Mucosa of rectum (tissue), 2 donors: ENCODE measurements around the gene TMEM14C.
"Not testable (repeated sequence)": the region's sequence is repeated elsewhere in the genome, so short reads cannot be mapped to it uniquely, and the experiment has no call there.

Experiments used
- H3K27ac ChIP-seq, 2 donors: one replicate each; pipeline ENCODE4 v1.7.0; 2013; ENCODE audit warnings: inconsistent platforms in 2 of 2, low read depth in 2 of 2, low read length in 2 of 2
- H3K27me3 ChIP-seq, 2 donors: one replicate each; pipeline ENCODE4 v1.7.0; 2013; ENCODE audit warnings: low read length in 2 of 2; ENCODE audit not compliant: control insufficient read depth in 2 of 2, insufficient read depth in 2 of 2
- H3K36me3 ChIP-seq, 2 donors: one replicate each; pipeline ENCODE4 v1.7.0; 2013; ENCODE audit warnings: low read length in 2 of 2; ENCODE audit not compliant: control insufficient read depth in 2 of 2, insufficient read depth in 2 of 2
- H3K4me1 ChIP-seq, 2 donors: one replicate each; pipeline ENCODE4 v1.7.0; 2013; ENCODE audit warnings: low read length in 2 of 2, mild to moderate bottlenecking in 1 of 2; ENCODE audit not compliant: control insufficient read depth in 2 of 2, insufficient read depth in 2 of 2
- H3K4me3 ChIP-seq, 2 donors: one replicate each; pipeline ENCODE4 v1.7.0; 2013; ENCODE audit warnings: low read length in 2 of 2
- H3K9ac ChIP-seq, 2 donors: one replicate each; pipeline ENCODE4 v1.7.0; 2013; ENCODE audit warnings: low read length in 2 of 2, low read depth in 1 of 2, mild to moderate bottlenecking in 1 of 2
- H3K9me3 ChIP-seq, 2 donors: one replicate each; pipeline ENCODE4 v1.7.0; 2013; ENCODE audit warnings: low read length in 2 of 2; ENCODE audit not compliant: control insufficient read depth in 2 of 2
- donor health status: healthy.
- donor health status: Normal muscosa, but diverticular disease.

The TMEM14C gene

DNA sequence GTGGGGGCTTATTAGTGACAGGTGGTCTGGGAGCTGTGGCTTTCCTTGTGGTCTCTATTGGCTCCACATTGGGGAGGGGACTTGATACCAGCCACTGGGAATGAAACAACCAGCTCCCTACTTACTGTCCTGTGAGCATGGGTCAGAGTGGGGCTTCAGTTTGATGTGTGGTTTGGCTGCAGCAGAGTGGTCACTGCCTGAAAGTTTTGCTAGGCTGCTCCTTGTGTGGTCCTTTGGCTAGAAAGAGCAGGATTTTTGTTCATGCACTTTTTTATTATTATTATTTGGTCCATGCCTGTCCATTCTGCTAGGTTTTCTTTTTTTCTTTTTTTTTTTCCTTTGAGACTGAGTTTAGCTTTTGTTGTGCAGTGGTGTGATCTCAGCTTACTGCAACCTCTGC, 17.2 kb downstream of the TMEM14C start:
- no peak overlapping the region for H3K4me3 ChIP-seq
- peaks cover 0 to 2% of the 10 kb centered on the region in 2 donors for H3K36me3 ChIP-seq
- H3K4me1 ChIP-seq: no peaks in the 10 kb centered on the region
- H3K27ac ChIP-seq: no peak overlapping the region
- no peaks in the 10 kb centered on the region for H3K9me3 ChIP-seq
- no peak overlapping the region for H3K9ac ChIP-seq
- no peaks in the 10 kb centered on the region for H3K27me3 ChIP-seq

DNA sequence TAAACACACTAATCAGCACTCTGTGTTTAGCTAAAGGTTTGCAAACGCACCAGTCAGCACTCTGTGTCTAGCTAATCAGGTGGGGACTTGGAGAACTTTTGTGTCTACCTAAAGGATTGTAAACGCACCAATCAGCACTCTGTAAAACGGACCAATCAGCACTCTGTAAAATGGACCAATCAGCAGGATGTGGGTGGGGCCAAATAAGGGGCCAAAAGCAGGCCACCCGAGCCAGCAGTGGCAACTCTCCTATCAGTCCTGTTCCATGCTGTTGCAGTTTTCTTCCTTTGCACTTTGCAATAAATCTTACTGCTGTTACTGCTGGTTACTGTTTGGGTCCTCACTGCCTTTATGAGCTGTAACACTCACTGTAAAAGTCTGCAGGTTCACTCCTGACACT, 18.8 kb downstream of the TMEM14C start:
- not testable (repeated sequence) for H3K36me3 ChIP-seq, H3K9ac ChIP-seq, H3K27me3 ChIP-seq, H3K27ac ChIP-seq, H3K4me1 ChIP-seq, H3K4me3 ChIP-seq, H3K9me3 ChIP-seq

DNA sequence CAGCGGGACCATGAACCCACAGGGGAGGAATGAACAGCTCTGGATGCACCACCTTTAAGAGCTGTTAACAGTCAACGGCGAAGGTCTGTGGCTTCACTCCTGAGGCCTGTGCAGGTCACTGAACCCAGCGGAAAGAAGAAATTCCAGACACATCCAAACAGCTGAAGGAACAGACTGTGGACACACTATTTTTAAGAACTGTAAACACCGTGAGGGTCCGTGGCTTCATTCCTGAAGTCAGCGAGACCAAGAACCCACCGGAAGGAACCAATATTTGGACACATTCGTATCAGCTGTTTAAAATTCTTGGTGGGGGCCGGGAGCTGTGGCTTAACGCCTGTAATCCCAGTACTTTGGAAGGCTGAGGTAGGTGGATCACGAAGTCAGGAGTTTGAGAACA, 19.4 kb downstream of the TMEM14C start:
- no peaks in the 10 kb centered on the region for H3K9me3 ChIP-seq
- H3K27me3 ChIP-seq: no peaks in the 10 kb centered on the region
- no peak overlapping the region for H3K27ac ChIP-seq
- no peak overlapping the region for H3K9ac ChIP-seq
- H3K4me3 ChIP-seq: no peak overlapping the region
- H3K4me1 ChIP-seq: peaks cover 0 to 4% of the 10 kb centered on the region in 2 donors
- peaks cover 0 to 2% of the 10 kb centered on the region in 2 donors for H3K36me3 ChIP-seq

DNA sequence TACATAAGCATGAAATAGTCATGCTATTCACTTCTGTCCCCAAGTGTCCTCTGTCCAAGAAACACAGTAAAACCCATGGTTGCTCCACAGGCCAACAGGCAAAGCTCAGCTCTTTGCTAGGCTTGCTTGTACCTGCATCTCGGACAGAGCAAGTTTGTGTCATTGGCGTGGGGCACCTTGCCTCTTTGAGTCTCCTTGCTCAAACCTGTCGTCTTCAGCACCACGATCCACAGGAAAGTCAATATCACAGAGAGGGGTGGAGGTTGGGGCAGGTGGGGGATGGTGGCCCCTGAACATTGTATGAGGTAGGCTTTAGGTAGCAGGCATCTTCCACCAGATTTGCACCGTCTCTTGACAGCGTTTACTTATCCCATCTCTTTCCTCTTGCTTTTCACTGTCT, 20.6 kb downstream of the TMEM14C start:
- Histone ChIP-seq H3K9me3 (no peaks in the 10 kb centered on the region), H3K27me3 (no peaks in the 10 kb centered on the region), H3K4me3 (no peak overlapping the region), H3K4me1 (peaks cover 5 to 6% of the 10 kb centered on the region in 2 donors), H3K36me3 (peaks cover 0 to 2% of the 10 kb centered on the region in 2 donors), H3K9ac (no peak overlapping the region), H3K27ac (no peak overlapping the region)

DNA sequence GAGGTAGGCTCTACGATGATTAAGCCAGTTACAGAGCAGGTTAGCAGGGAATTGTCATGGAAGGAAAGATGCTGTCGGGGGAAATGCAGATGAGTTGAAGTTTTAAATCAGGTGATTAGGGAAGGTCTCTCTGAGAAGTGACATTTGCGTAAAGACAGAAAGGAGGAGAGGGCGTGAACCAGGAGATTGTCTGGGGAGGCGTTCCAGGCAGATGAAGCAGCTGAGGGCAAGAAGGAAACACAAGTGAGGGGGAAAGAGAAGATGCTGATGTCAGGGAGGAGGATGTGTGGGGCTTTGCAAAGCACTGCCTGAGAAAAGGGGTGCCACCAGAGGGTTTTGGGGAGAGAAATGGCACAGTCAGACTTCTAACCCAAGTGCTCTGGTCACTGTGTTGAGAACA, 22.2 kb downstream of the TMEM14C start:
- Histone ChIP-seq H3K27me3 (no peaks in the 10 kb centered on the region), H3K27ac (no peak overlapping the region), H3K36me3 (peaks cover 5 to 10% of the 10 kb centered on the region in 2 donors), H3K9me3 (no peaks in the 10 kb centered on the region), H3K4me3 (no peak overlapping the region), H3K9ac (no peak overlapping the region), H3K4me1 (peaks cover 10 to 13% of the 10 kb centered on the region in 2 donors)

DNA sequence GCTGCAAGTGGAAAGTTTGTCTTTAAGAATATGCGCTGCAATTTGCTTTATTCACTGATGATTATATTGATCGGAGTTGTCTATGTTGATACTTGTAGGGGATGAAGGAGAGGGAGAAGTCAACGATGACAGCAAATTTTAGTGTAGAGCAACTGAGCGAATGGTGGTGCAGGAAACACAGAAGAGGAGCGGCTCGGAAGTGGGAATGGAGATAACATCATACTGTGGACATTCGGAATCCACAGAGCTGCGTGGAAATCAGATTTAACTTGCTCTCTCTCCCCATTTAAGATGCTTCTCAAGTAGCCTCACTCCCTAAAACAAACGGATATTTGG, 24.0 kb downstream of the TMEM14C start:
- H3K9me3 ChIP-seq: no peaks in the 10 kb centered on the region
- H3K36me3 ChIP-seq: peaks cover 8 to 19% of the 10 kb centered on the region in 2 donors
- no peaks in the 10 kb centered on the region for H3K27me3 ChIP-seq
- H3K4me1 ChIP-seq: peaks cover 10 to 13% of the 10 kb centered on the region in 2 donors
- H3K9ac ChIP-seq: peak overlapping the region; percentile 65 to 89
- peak overlapping the region; percentile 73 to 79 for H3K27ac ChIP-seq
- H3K4me3 ChIP-seq: peak overlapping the region; percentile 90 to 95

DNA sequence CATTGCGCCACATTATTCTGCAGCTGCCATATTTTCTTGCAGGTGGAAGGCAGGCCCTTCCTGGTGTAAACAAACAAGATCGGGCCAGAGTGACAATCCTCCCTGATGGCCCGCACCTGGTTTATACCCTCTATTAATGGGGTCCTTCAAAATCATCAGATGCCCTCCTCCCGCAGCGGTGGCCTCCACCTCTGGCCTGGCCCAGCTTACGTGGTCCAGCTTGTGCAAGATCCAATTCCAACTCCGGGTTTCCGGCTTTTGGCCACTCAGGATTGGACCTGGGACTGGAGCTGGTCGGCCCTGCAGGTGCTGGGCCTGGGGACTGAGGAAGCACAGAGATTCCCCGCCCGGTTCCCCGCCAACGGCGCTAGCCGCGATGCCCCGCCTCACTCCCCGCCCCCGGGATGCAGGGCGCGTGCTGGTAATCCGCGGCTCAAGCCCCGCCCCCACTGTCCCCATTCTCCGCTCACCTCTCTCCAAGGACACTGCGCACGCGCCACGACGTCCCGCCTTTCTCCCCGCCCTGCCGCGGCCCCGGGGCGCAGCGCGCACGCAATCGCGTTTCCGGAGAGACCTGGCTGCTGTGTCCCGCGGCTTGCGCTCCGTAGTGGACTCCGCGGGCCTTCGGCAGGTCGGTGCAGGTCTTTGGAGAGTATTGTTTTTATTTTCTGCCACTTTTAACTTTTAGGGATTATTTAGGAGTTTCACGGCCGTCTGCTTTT, 24.5 kb downstream of the TMEM14C start, which contains the start of gene TMEM14B:
TSS of gene TMEM14B (plus strand) at position 555 of the 722 bp plus-strand sequence. CDS start 1,441 bp downstream, outside the sequence.
- peak within 1 kb of the TSS; percentile 89 for H3K9ac ChIP-seq
- H3K27ac ChIP-seq: peak within 1 kb of the TSS; percentile 73 to 79
- H3K27me3 ChIP-seq: no peaks in the 10 kb centered on the region
- H3K9me3 ChIP-seq: no peaks in the 10 kb centered on the region
- H3K4me1 ChIP-seq: peaks cover 10 to 13% of the 10 kb centered on the region in 2 donors
- peak within 1 kb of the TSS; percentile 90 to 95 for H3K4me3 ChIP-seq
- peaks cover 8 to 22% of the 10 kb centered on the region in 2 donors for H3K36me3 ChIP-seq

DNA sequence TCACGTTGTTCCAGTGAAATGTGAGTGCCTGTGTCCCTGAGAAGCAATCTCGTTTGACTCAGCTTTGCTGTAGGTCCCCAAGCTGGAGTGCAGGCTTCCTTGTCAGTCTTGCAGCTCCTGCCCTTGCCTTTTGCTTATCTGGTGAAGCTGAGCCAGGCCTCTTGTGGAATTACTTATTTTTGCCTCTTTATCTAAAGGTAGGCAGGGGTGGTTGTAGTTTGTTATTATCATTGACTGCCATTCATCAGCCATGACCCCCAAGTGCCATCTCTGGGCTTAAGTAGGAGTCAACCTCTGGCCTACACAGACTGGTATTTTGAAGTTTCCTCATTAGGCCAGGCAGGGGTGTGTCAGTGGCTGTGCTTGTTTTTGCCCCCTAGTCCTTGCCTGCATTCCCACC, 26.9 kb downstream of the TMEM14C start:
- H3K27me3 ChIP-seq: no peaks in the 10 kb centered on the region
- H3K4me3 ChIP-seq: no peak overlapping the region
- no peaks in the 10 kb centered on the region for H3K9me3 ChIP-seq
- H3K4me1 ChIP-seq: peaks cover 10 to 13% of the 10 kb centered on the region in 2 donors
- H3K36me3 ChIP-seq: peaks cover 19 to 43% of the 10 kb centered on the region in 2 donors
- no peak overlapping the region for H3K27ac ChIP-seq
- H3K9ac ChIP-seq: no peak overlapping the region

DNA sequence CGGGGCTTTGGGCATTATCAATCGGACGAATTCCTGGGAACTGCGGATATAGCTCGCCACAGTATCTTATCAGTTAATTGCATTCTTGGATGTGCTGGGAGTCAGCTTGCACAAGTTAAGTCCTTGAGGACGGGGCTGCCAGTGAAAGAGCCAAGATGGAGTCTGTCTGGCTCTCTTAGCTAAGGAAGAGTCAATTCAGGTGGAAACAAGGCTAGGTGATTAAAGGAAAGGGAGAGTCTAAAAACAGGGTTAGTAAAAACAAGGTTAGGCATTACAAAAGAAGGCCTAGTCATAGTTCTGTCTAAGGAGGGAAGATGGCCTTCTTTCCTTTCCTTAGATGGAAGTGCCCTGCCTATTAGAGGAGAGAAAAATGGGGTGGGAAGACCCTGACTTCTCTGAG, 27.7 kb downstream of the TMEM14C start:
- Histone ChIP-seq H3K36me3 (peaks cover 25 to 50% of the 10 kb centered on the region in 2 donors), H3K4me1 (peaks cover 10 to 13% of the 10 kb centered on the region in 2 donors)
- H3K9me3 ChIP-seq, H3K27ac ChIP-seq, H3K27me3 ChIP-seq, H3K9ac ChIP-seq, H3K4me3 ChIP-seq: not testable (repeated sequence)

DNA sequence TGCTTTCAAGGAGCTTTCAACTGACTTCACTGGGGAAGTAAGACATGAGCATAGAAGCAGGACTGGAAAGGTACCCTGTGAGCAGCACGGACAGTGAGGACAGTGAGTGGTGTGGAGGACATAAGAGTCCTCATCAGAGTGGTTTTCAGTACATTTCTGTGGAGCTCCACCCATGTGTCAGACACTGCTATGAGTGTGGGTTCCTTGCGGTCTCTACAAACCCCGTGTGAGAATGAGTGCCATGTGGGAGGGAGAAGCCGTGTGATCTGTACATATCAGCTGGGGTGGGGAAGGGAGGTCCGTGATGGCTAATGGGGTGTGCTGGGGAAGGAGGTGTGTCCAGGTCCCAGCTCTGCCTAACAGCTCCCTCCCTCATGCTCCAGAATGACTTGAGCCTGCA, 28.9 kb downstream of the TMEM14C start:
- not testable (repeated sequence) for H3K4me3 ChIP-seq, H3K27ac ChIP-seq, H3K9me3 ChIP-seq, H3K27me3 ChIP-seq, H3K9ac ChIP-seq
- H3K4me1 ChIP-seq: peaks cover 10 to 13% of the 10 kb centered on the region in 2 donors
- peaks cover 30 to 54% of the 10 kb centered on the region in 2 donors for H3K36me3 ChIP-seq
